Inflammatory macrophage treated with lipopolysaccharide for 1 hour (primary cell): ENCODE data around the gene DPT.

Experiments
- DNase-seq, 2 donors: peaks; one replicate each; pipeline ENCODE4 v3.0.0-alpha.2; 2020 to 2022

Gene DPT

GRCh38 chr1:168734946-168735345 is 5.9 kb upstream of the DPT start:
- no peak for DNase-seq

DNA sequence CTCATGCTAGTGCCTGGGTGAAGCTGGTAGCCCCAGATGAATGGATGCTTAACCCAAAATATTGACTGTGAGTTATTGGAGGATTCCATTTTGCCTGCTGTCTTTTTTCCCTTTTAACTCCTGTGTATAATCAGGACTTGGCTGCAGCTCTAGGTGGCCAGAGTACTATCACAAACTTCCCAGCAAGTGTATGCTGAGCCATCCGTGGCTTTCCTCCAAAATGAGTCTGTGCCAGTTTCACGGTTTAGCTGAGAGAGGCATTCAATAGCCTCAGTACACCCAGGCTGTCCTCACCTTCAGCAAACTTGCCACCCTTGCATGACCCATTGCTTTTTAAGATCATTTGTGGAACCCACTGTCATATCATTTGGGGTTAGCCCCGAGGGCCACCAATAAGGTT is 5.3 kb upstream of the DPT start:
- DNase-seq: no peak

GRCh38 chr1:168733241-168733640 is 4.2 kb upstream of the DPT start:
- DNase-seq: no peak

GRCh38 chr1:168732736-168733135 is 3.7 kb upstream of the DPT start:
- no peak for DNase-seq

GRCh38 chr1:168731244-168731953 is 2.4 kb upstream of the DPT start:
- no peak for DNase-seq

GRCh38 chr1:168729405-168729802 is 398 bp upstream of the DPT start:
- DNase-seq: no peak

GRCh38 chr1:168726719-168727118 is 2.3 kb downstream of the DPT start:
- no peak for DNase-seq

GRCh38 chr1:168726281-168726680 is 2.7 kb downstream of the DPT start:
- no peak for DNase-seq

DNA sequence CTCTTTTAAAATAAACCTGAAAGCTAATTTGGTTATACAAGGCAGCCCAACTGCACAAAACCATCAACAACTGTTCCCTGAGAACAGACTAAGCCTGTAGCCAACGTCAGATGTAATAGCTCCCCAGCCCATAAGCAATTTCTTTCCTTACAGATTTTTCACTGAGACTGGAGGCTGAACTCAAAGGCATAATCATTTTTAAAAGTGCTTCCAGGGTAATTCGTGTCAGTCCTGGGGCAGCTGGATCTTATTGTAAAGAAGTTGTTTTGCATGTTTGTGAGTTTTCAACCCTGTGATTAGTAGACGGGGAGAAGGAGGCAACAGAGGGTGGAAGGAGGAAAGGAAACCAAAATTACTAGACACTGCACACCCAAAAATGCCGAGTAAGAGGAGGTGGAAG is 3.2 kb downstream of the DPT start:
- no peak for DNase-seq

DNA sequence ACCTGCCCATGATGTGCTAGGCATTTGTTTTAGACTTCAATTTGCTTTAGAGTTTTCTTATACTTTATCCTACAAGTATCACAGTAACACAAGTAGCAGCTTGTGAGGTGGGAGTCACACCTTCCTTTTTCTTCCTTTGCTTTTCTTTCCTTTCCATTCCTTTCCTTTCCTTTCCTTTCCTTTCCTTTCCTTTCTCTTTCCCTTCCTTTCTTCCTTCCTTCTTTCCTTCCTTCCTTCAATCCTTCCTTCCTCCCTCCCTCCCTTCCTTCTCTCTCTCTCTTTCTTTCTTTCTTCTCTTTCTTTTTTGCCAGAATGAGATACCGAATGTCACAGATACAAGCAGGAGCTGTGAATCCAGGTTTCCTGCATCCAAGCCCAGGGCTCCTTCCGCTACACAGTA is 3.9 kb downstream of the DPT start:
- no peak for DNase-seq

GRCh38 chr1:168723000-168723399 is 6.0 kb downstream of the DPT start:
- no peak for DNase-seq

- no peak for DNase-seq
Measured at GRCh38 chr1:168720839-168721238, 8.2 kb downstream of the DPT start.

GRCh38 chr1:168719306-168720111 is 9.5 kb downstream of the DPT start:
- DNase-seq: no peak

GRCh38 chr1:168717906-168718891 is 10.8 kb downstream of the DPT start:
- DNase-seq: no peak

GRCh38 chr1:168714012-168714411 is 15.0 kb downstream of the DPT start:
- DNase-seq: no peak

- DNase-seq: no peak
Measured at GRCh38 chr1:168709405-168710363, 19.3 kb downstream of the DPT start.

- no peak for DNase-seq
Measured at GRCh38 chr1:168708698-168709404, 20.2 kb downstream of the DPT start.

DNA sequence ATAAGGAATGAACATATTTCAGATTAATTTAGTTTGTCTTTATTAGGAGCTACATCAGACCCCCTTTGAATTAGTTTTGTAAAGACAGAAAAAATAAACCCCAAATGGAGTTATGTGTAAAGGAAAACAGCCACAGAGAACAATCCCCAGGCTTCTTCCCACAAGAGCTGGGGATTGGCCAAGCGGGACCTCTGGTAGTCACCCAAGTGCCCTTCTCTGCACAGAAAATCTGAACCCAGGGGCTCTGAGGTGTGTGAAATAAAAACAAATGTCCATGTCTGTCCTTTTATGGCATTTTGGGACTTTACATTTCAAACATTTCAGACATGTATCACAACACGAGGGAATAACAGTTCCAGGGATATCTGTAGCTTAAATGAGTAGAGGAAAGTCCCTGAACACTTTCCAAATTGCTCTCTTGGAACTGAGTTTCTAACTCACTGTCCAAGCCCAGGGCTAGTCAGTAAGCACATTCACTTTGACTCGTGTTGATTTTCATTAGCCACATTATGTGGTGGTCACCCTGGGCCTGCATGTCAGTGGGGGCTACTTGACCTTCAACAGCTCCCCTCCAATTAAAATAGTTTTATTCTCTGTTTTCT is 22.5 kb downstream of the DPT start:
- DNase-seq: no peak

- no peak for DNase-seq
Measured at GRCh38 chr1:168700575-168701268, 28.3 kb downstream of the DPT start.

- DNase-seq: no peak
Measured at GRCh38 chr1:168698453-168698852, 30.6 kb downstream of the DPT start.
